ENCODE data around the gene MAP2K7. TPM values are rescaled to one million over a fixed set of nuclear protein-coding genes. Genes with fewer than 3 reads are reported as not detected.

MAP2K7 gene
- 15.0 and 19.7 TPM in 2 replicates for total RNA-seq

- TF ChIP-seq, protein P1, sequence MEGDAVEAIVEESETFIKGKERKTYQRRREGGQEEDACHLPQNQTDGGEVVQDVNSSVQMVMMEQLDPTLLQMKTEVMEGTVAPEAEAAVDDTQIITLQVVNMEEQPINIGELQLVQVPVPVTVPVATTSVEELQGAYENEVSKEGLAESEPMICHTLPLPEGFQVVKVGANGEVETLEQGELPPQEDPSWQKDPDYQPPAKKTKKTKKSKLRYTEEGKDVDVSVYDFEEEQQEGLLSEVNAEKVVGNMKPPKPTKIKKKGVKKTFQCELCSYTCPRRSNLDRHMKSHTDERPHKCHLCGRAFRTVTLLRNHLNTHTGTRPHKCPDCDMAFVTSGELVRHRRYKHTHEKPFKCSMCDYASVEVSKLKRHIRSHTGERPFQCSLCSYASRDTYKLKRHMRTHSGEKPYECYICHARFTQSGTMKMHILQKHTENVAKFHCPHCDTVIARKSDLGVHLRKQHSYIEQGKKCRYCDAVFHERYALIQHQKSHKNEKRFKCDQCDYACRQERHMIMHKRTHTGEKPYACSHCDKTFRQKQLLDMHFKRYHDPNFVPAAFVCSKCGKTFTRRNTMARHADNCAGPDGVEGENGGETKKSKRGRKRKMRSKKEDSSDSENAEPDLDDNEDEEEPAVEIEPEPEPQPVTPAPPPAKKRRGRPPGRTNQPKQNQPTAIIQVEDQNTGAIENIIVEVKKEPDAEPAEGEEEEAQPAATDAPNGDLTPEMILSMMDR (IDR thresholded peaks at IDR 0.05; ENCODE audit: insufficient read depth, low read length, poor library complexity, severe bottlenecking): peak; percentile 60
- Histone ChIP-seq H3K36me3 (ENCODE audit: control insufficient read depth, insufficient read depth, low read length) (peaks cover 1% of the 10 kb centered on the region), H3K4me3 (ENCODE audit: low read depth, low read length) (peak within 1 kb of the TSS; percentile 84), H3K27me3 (ENCODE audit: control insufficient read depth, insufficient read depth, low read length) (no peaks in the 10 kb centered on the region)
- peak; percentile 87 for DNase-seq (ENCODE audit: low read depth)
Observed at GRCh38 chr19:7903244-7904073, at the start of gene MAP2K7. Gene MAP2K7 (plus strand): TSS chr19:7903877. CDS start chr19:7903945, 68 bp downstream.

DNA sequence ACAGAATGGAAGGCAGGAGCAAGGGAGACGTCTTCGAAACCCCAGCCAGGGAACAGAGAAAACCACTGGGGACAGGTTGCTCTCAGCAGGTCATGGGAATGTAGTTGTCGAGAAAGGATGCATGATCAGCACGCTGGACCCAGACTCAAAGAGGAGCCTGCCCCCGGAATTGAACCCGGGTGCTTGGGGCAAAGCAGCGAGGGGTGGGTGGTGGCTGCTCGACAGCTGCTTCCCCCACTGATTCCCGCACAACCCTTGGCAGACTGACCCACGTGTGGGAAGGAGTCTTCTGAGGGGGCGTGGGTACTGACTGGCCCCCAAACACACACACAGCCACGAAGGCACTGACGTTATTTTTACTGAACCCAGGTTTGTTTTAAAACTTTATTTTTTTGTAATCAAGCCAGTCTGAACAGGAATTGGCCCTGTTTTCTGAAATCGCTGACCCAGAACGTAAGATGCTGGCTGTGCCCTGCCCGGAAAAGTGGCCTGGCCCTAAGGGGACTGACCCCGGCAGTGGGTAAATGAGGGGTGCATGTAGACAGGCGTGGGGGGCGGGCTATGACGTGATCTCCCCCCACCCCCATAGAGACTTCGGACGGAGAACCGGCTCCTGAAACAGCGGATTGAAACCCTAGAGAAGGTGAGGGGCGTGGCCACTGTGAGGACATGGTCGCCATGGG, 48.1 kb upstream of the MAP2K7 start:
- no peak overlapping the region for H3K4me3 ChIP-seq (ENCODE audit: low read depth, low read length)
- TF ChIP-seq, protein P1 (IDR thresholded peaks at IDR 0.05; ENCODE audit: insufficient read depth, low read length, poor library complexity, severe bottlenecking): no peak
- H3K36me3 ChIP-seq (ENCODE audit: control insufficient read depth, insufficient read depth, low read length): no peaks in the 10 kb centered on the region
- DNase-seq (ENCODE audit: low read depth): no peak
- peaks cover 37% of the 10 kb centered on the region for H3K27me3 ChIP-seq (ENCODE audit: control insufficient read depth, insufficient read depth, low read length)

DNA sequence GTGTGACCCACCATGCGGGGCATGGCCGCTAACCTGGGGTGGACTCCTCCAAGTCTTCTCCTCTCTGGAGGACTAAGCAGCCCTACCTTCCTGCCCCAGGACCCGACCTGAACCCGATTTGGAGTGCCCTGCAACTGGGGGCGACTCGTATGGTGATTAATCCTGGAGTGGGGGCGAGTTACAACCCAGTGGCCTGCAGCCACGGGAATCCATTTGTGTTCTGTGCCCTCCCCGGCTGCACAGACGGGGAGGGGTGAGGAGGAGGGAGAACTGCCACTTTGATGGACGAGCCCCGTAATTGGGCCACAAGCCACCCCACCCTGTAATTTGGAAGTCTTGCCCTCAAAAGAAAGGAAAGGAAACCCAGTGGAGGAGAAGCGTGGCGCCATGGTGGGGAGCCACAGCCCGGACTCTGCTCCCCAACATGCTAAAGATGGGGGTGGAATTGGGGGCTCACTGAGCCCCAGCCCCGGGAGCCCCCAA, 47.5 kb upstream of the MAP2K7 start:
- Histone ChIP-seq H3K27me3 (ENCODE audit: control insufficient read depth, insufficient read depth, low read length) (peaks cover 43% of the 10 kb centered on the region), H3K36me3 (ENCODE audit: control insufficient read depth, insufficient read depth, low read length) (no peaks in the 10 kb centered on the region), H3K4me3 (ENCODE audit: low read depth, low read length) (no peak overlapping the region)
- DNase-seq (ENCODE audit: low read depth): no peak
- TF ChIP-seq, protein P1 (IDR thresholded peaks at IDR 0.05; ENCODE audit: insufficient read depth, low read length, poor library complexity, severe bottlenecking): no peak

GRCh38 chr19:7856679-7857663, 46.7 kb upstream of the MAP2K7 start:
- Histone ChIP-seq H3K36me3 (ENCODE audit: control insufficient read depth, insufficient read depth, low read length) (no peaks in the 10 kb centered on the region), H3K4me3 (ENCODE audit: low read depth, low read length) (no peak overlapping the region)
- DNase-seq (ENCODE audit: low read depth): no peak

DNA sequence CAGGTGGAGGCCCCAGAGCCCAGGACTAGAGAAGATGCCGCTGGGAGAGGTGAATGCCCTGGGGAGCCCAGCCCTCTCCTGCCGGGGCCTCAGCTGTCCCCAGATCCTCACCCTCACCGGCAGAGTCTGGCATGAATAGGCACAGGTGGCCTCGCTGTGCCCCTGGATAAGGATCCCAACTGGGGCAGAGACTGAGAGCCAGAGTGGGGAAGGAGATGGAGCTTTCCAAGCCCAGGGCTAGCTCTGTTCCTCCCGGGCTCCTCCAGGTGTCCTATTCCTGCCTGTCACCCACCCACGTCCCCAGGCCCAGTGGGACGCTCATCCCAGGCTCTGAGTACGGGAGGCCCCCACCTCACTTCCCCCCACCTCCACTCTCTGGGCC, 46.0 kb upstream of the MAP2K7 start:
- TF ChIP-seq, protein P1 (IDR thresholded peaks at IDR 0.05; ENCODE audit: insufficient read depth, low read length, poor library complexity, severe bottlenecking): no peak
- DNase-seq (ENCODE audit: low read depth): no peak
- Histone ChIP-seq H3K4me3 (ENCODE audit: low read depth, low read length) (no peak overlapping the region), H3K36me3 (ENCODE audit: control insufficient read depth, insufficient read depth, low read length) (no peaks in the 10 kb centered on the region), H3K27me3 (ENCODE audit: control insufficient read depth, insufficient read depth, low read length) (peaks cover 50% of the 10 kb centered on the region)

More at GRCh38 chr19:7856679-7857663, 46.7 kb upstream of the MAP2K7 start:
- H3K27me3 ChIP-seq (ENCODE audit: control insufficient read depth, insufficient read depth, low read length): peaks cover 48% of the 10 kb centered on the region
- TF ChIP-seq, protein P1 (IDR thresholded peaks at IDR 0.05; ENCODE audit: insufficient read depth, low read length, poor library complexity, severe bottlenecking): no peak
